B cell (primary cell): Measurements from ENCODE around the gene SNRPD3. TPM values are rescaled to one million over a fixed set of nuclear protein-coding genes. Genes with fewer than 3 reads are reported as not detected.

Experiments used
- ATAC-seq: fragments of 200-7000 bp; cut with Tn5 transposase; one replicate; pipeline ENCODE4 v1.10.0; 2021; ENCODE audit warnings: low read depth, mild to moderate bottlenecking, moderate number of reproducible peaks, moderate library complexity
- CTCF ChIA-PET: fragments of 350-600 bp; sonication (Branson Sonifier 250); formaldehyde crosslinking; loops from one replicate; lab custom pipeline; 2021; ENCODE audit warnings: antibody characterized with exemption, inconsistent platforms; lab: Charles Lee
- POLR2A ChIA-PET: fragments of 350-600 bp; sonication (Branson Sonifier 250); formaldehyde crosslinking; loops from one replicate; lab custom pipeline; 2021; ENCODE audit warnings: antibody characterized with exemption; lab: Charles Lee
- DNase-seq: peaks from one replicate; pipeline ENCODE4 v3.0.0; 2013
- H2AFZ ChIP-seq: 2 replicates; pipeline ENCODE4 v1.6.1; 2012; ENCODE audit warnings: mild to moderate bottlenecking, low read depth, low read length; ENCODE audit not compliant: insufficient read depth, poor library complexity, severe bottlenecking
- H3K27ac ChIP-seq, 2 donors: 1 replicate in 1 of 2; 2 replicates in 1 of 2; pipeline ENCODE4 v1.5.1; 2012 to 2013; ENCODE audit warnings: low read length in 2 of 2, mild to moderate bottlenecking in 2 of 2, moderate library complexity in 1 of 2
- H3K27me3 ChIP-seq, 4 experiments: fragments of 200-600 bp in 1 of 4; sonication (generic) in 1 of 4; replicated peaks in 1 of 4; 1 replicate in 2 of 4; 2 replicates in 2 of 4; pipeline versions ENCODE4 v1.6.1 to v1.7.0; 2013 to 2016; ENCODE audit warnings: low read length in 3 of 4, mild to moderate bottlenecking in 2 of 4, mixed read lengths in 1 of 4, moderate library complexity in 1 of 4; ENCODE audit not compliant: insufficient read depth in 4 of 4, control insufficient read depth in 3 of 4; ENCODE audit errors: control extremely low read depth in 1 of 4
- H3K36me3 ChIP-seq, 2 experiments: replicated peaks in 1 of 2; 1 replicate in 1 of 2; 2 replicates in 1 of 2; pipeline versions ENCODE4 v1.6.1 to v1.7.1; 2013; ENCODE audit warnings: low read length in 1 of 2; ENCODE audit not compliant: insufficient read depth in 2 of 2, control insufficient read depth in 1 of 2; ENCODE audit errors: control extremely low read depth in 1 of 2, extremely low read depth in 1 of 2
- H3K4me1 ChIP-seq, 2 donors: fragments of 200-600 bp in 1 of 2; sonication (generic) in 1 of 2; 1 replicate in 1 of 2; 2 replicates in 1 of 2; pipeline versions ENCODE4 v1.5.1 to v1.6.1; 2013 to 2017; ENCODE audit warnings: low read length in 2 of 2; ENCODE audit not compliant: control insufficient read depth in 2 of 2, insufficient read depth in 2 of 2
- H3K4me2 ChIP-seq: replicated peaks from 2 replicates; pipeline ENCODE3; 2012; ENCODE audit warnings: mild to moderate bottlenecking, low read depth, low read length; ENCODE audit not compliant: poor library complexity, severe bottlenecking
- H3K4me3 ChIP-seq, 5 experiments: fragments of 200-600 bp in 1 of 5; sonication (generic) in 1 of 5; 1 replicate in 3 of 5; 2 replicates in 2 of 5; pipeline versions ENCODE4 v1.5.1 to v1.7.0; 2011 to 2016; ENCODE audit warnings: low read length in 4 of 5, mild to moderate bottlenecking in 4 of 5, low read depth in 2 of 5, control low read depth in 1 of 5, moderate library complexity in 1 of 5; ENCODE audit not compliant: insufficient read depth in 1 of 5; ENCODE audit errors: control extremely low read depth in 1 of 5, extremely low read depth in 1 of 5
- H3K79me2 ChIP-seq: fragments of 200-600 bp; sonication (generic); one replicate; pipeline ENCODE4 v1.6.0; 2016; ENCODE audit warnings: low read length; ENCODE audit not compliant: control insufficient read depth, insufficient read depth
- H3K9ac ChIP-seq: fragments of 200-600 bp; sonication (generic); 2 replicates; pipeline ENCODE4 v1.6.1; 2017; ENCODE audit warnings: mild to moderate bottlenecking, low read length, moderate library complexity
- H3K9me3 ChIP-seq, 3 donors: one replicate each; pipeline versions ENCODE4 v1.6.1 to v1.7.1; 2013; ENCODE audit warnings: low read length in 2 of 3; ENCODE audit not compliant: control insufficient read depth in 2 of 3, insufficient read depth in 1 of 3; ENCODE audit errors: control extremely low read depth in 1 of 3
- H4K20me1 ChIP-seq: 2 replicates; pipeline ENCODE4 v1.6.0; 2012; ENCODE audit warnings: mild to moderate bottlenecking, low read length; ENCODE audit not compliant: insufficient read depth, control insufficient read depth, poor library complexity, severe bottlenecking
- H3K27ac Mint-ChIP-seq: one replicate; pipeline ENCODE4 v1.8.0; 2021; ENCODE audit warnings: mixed read lengths
- H3K27me3 Mint-ChIP-seq: one replicate; pipeline ENCODE4 v1.8.0; 2021; ENCODE audit warnings: mixed read lengths
- H3K4me1 Mint-ChIP-seq: one replicate; pipeline ENCODE4 v1.8.0; 2021; ENCODE audit warnings: mixed read lengths
- H3K4me3 Mint-ChIP-seq: one replicate; pipeline ENCODE4 v1.8.0; 2021; ENCODE audit warnings: mixed read lengths
- H3K9me3 Mint-ChIP-seq: one replicate; pipeline ENCODE4 v1.8.0; 2022; ENCODE audit warnings: mixed read lengths; ENCODE audit not compliant: insufficient read depth
- EZH2 ChIP-seq: IDR thresholded peaks from 2 replicates; pipeline ENCODE4 v1.6.1; 2012; ENCODE audit warnings: borderline replicate concordance, low read depth, mild to moderate bottlenecking, moderate library complexity, low read length; ENCODE audit not compliant: insufficient read depth, poor library complexity, severe bottlenecking
- WGBS: methylation state at CpG from one replicate; pipeline ENCODE4 v1.1.5; 2013; ENCODE audit warnings: missing lambda C conversion rate; ENCODE audit not compliant: insufficient coverage; 5-methylcytosine and 5-hydroxymethylcytosine counted together
- intact Hi-C: fragments of 100-400 bp; cut with micrococcal nuclease; formaldehyde crosslinking; loops from one replicate; pipeline ENCODE4 v1.10.0; 2022
- polyA plus RNA-seq: library from polyadenylated mRNA; depleted of rRNA; stranded (reverse); fragments of >200 nt; gene quantifications from 2 replicates; pipeline ENCODE4 v1.2.3, GENCODE V29; 2012
- total RNA-seq, 2 donors: library from RNA; stranded (reverse); fragments of 120-200 nt in 1 of 2; gene quantifications; 1 replicate in 1 of 2; 2 replicates in 1 of 2; pipeline versions ENCODE4 v1.2.3 to v1.2.4, GENCODE V29; 2013 to 2022
- TF ChIP-seq, protein P1 (sequence below): fragments of 200-600 bp; IDR thresholded peaks from one replicate; pipeline ENCODE4 v1.8.0; 2022; ENCODE audit warnings: antibody characterized with exemption, mild to moderate bottlenecking

The SNRPD3 gene
- total and polyA plus RNA-seq, 2 donors (not counting 1 experiment from before 2014, with no cell fraction given), result 76.7 to 165 TPM

DNA sequence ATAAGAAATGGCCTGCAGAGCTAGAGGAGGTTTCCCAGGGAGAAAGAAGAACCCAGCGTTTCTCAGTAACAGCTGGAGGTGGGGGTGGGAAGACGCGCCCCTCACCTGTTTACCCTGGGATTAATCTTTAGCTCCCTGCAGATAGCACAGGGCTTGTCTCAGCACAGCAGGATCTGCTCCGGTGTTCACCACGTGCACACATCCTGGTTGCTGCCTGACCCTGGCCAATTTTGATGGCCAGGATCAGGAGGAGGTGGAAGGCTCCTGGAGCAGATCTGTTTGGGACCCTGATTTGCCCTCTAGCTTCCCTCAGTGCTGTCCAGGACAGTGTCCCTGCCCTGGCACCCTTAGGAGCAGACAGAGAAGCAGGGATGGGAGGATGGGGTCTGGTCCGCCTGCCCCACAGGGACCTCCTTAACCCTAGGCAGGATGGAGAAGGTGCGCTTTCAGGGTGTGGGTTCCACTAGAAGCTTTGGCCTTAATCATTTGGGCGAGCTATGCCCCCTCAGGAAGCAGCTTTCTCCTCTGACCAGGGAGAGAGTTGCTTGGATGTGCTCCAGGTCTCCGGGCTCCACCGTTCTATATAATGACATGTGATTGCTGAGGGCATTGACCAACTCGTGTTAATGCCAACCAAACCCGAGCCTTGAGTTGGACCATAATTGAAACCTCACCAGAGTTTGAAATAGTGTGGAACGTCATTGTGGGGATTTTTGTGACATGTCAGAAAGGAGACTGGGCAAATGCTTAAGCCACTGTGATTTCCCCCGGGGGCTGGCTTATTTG, 41.4 kb upstream of the SNRPD3 start:
- H2AFZ ChIP-seq, result no peak overlapping the region
- no peaks in the 10 kb centered on the region for H3K36me3 ChIP-seq
- TF ChIP-seq, protein P1, sequence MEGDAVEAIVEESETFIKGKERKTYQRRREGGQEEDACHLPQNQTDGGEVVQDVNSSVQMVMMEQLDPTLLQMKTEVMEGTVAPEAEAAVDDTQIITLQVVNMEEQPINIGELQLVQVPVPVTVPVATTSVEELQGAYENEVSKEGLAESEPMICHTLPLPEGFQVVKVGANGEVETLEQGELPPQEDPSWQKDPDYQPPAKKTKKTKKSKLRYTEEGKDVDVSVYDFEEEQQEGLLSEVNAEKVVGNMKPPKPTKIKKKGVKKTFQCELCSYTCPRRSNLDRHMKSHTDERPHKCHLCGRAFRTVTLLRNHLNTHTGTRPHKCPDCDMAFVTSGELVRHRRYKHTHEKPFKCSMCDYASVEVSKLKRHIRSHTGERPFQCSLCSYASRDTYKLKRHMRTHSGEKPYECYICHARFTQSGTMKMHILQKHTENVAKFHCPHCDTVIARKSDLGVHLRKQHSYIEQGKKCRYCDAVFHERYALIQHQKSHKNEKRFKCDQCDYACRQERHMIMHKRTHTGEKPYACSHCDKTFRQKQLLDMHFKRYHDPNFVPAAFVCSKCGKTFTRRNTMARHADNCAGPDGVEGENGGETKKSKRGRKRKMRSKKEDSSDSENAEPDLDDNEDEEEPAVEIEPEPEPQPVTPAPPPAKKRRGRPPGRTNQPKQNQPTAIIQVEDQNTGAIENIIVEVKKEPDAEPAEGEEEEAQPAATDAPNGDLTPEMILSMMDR, result no peak
- no peak for TF ChIP-seq EZH2
- H3K27me3 Mint-ChIP-seq, result peaks cover 9% of the 10 kb centered on the region
- POLR2A ChIA-PET, result no interaction called here
- H3K27me3 ChIP-seq, result peaks cover 0 to 4% (median 1%) of the 10 kb centered on the region in 4 experiments
- no peaks in the 10 kb centered on the region for H3K79me2 ChIP-seq
- WGBS, result 65% methylated on average over 14 of the region's 14 CpGs
- peaks cover 24 to 27% of the 10 kb centered on the region in 2 donors for H3K4me1 ChIP-seq
- no peak overlapping the region for H3K27ac Mint-ChIP-seq
- no peak overlapping the region for H3K9ac ChIP-seq
- no peaks in the 10 kb centered on the region for H4K20me1 ChIP-seq
- no peak overlapping the region for H3K27ac ChIP-seq
- no peak overlapping the region for H3K4me2 ChIP-seq
- peaks cover 50% of the 10 kb centered on the region for H3K4me1 Mint-ChIP-seq
- peak overlapping the region; percentile 5 for H3K4me3 Mint-ChIP-seq
- H3K9me3 Mint-ChIP-seq, result no peaks in the 10 kb centered on the region
- DNase-seq (no peak), ATAC-seq (no peak)
- intact Hi-C loops, result no loop called here
- no peaks in the 10 kb centered on the region for H3K9me3 ChIP-seq
- CTCF ChIA-PET, result interaction anchor here (1.0 to 1.3 kb wide), 3 partner anchors 9 to 76 kb away, joined by 3 to 4 read pairs (median 3); no protein-coding TSS in a partner anchor
- no peak overlapping the region for H3K4me3 ChIP-seq

- no peak overlapping the region for H3K27ac Mint-ChIP-seq
- 90% methylated on average over 8 of the region's 8 CpGs for whole genome bisulfite sequencing
- H3K9me3 Mint-ChIP-seq, result no peaks in the 10 kb centered on the region
- Histone ChIP-seq H3K27ac (no peak overlapping the region), H3K4me1 (peaks cover 24 to 27% of the 10 kb centered on the region in 2 donors), H3K4me2 (no peak overlapping the region), H3K9me3 (no peaks in the 10 kb centered on the region), H3K4me3 (no peak overlapping the region), H3K79me2 (no peaks in the 10 kb centered on the region), H4K20me1 (no peaks in the 10 kb centered on the region), H3K36me3 (no peaks in the 10 kb centered on the region), H2AFZ (no peak overlapping the region), H3K9ac (no peak overlapping the region), H3K27me3 (peaks cover 0 to 4% (median 1%) of the 10 kb centered on the region in 4 experiments)
- POLR2A ChIA-PET, result no interaction called here
- intact Hi-C loops, result no loop called here
- DNase-seq (no peak), ATAC-seq (no peak)
- CTCF ChIA-PET, result interaction anchor here (1.0 to 1.3 kb wide), 3 partner anchors 10 to 77 kb away, joined by 3 to 4 read pairs (median 3); no protein-coding TSS in a partner anchor
- TF ChIP-seq EZH2, result no peak
- TF ChIP-seq, protein P1, result no peak
- peaks cover 45% of the 10 kb centered on the region for H3K4me1 Mint-ChIP-seq
- H3K27me3 Mint-ChIP-seq, result peaks cover 9% of the 10 kb centered on the region
- H3K4me3 Mint-ChIP-seq, result peak overlapping the region; percentile 5
Measured at GRCh38 chr22:24515027-24515338, 40.8 kb upstream of the SNRPD3 start.
